ENCODE results near the gene HMCN1. TPM values are rescaled to one million over a fixed set of nuclear protein-coding genes. Genes with fewer than 3 reads are reported as not detected.

HMCN1 gene
- total and polyA plus RNA-seq, 2 experiments from 2014 or later: 1.6 to 8.7 TPM

GRCh38 chr1:186235696-186236095, 501.5 kb downstream of the HMCN1 start:
- H3K27ac ChIP-seq (ENCODE audit: low read depth): no peak overlapping the region
- H3F3A ChIP-seq (replicated peaks; ENCODE audit: low read depth): no peaks in the 10 kb centered on the region
- no peaks in the 10 kb centered on the region for H4K20me1 ChIP-seq (replicated peaks; ENCODE audit: insufficient read depth)
- H3K36me3 ChIP-seq (ENCODE audit: insufficient read depth): no peaks in the 10 kb centered on the region
- Mint-ChIP-seq H3K27ac (no peak overlapping the region), H3K27me3 (ENCODE audit: insufficient read depth, low read depth, poor library complexity) (no peaks in the 10 kb centered on the region), H3K9me3 (no peaks in the 10 kb centered on the region), H3K4me3 (no peak overlapping the region), H3K4me1 (no peaks in the 10 kb centered on the region), H3K36me3 (ENCODE audit: low read depth) (no peaks in the 10 kb centered on the region)
- DNase-seq (ENCODE audit: low spot score) (no peak), ATAC-seq (no peak)
- H3K27me3 ChIP-seq (ENCODE audit: insufficient read depth): no peaks in the 10 kb centered on the region
- H2AFZ ChIP-seq: no peak overlapping the region
- no peak overlapping the region for H3K4me2 ChIP-seq
- H3K79me2 ChIP-seq (replicated peaks; ENCODE audit: insufficient read depth): no peaks in the 10 kb centered on the region
- H3K4me1 ChIP-seq (ENCODE audit: insufficient read depth): no peaks in the 10 kb centered on the region
- H3K9me2 ChIP-seq (ENCODE audit: insufficient read depth): peaks cover 16% of the 10 kb centered on the region; the same call in 1 of the 2 replicates
- no peak for TF ChIP-seq CTCF (conservative IDR thresholded peaks at IDR 0.05; ENCODE audit: low read depth in 2 of 2)
- no peak for TF ChIP-seq EZH2phosphoT487 (IDR thresholded peaks at IDR 0.05; ENCODE audit: unreplicated experiment)
- TF ChIP-seq ETS1 (IDR thresholded peaks at IDR 0.05): no peak
- TF ChIP-seq REST (IDR thresholded peaks at IDR 0.05; ENCODE audit: unreplicated experiment): no peak
- TF ChIP-seq NANOG (IDR thresholded peaks at IDR 0.05; ENCODE audit: borderline replicate concordance): no peak
- no peak for TF ChIP-seq ZNF462 (CRISPR knock-in tag; IDR thresholded peaks at IDR 0.05)
- TF ChIP-seq EZH2 (IDR thresholded peaks at IDR 0.05; ENCODE audit: low read depth, unreplicated experiment): no peak
- TF ChIP-seq CREB1 (CRISPR knock-in tag; IDR thresholded peaks at IDR 0.05; ENCODE audit: low read depth): no peak
- no peak for TF ChIP-seq POLR2AphosphoS5 (IDR thresholded peaks at IDR 0.05; ENCODE audit: low read depth)
- TF ChIP-seq STAT1 (IDR thresholded peaks at IDR 0.05; ENCODE audit: unreplicated experiment): no peak
- TF ChIP-seq ZNF114 (CRISPR knock-in tag; IDR thresholded peaks at IDR 0.05): no peak
- no peak for TF ChIP-seq ZNF331 (CRISPR knock-in tag; IDR thresholded peaks at IDR 0.05; ENCODE audit: low read depth)
- TF ChIP-seq JUNB (IDR thresholded peaks at IDR 0.05; ENCODE audit: unreplicated experiment): no peak
- no peak overlapping the region for H3K4me3 ChIP-seq
